ENCODE data around the gene PNP. TPM values are rescaled to one million over a fixed set of nuclear protein-coding genes. Genes with fewer than 3 reads are reported as not detected.

The PNP gene
- total and polyA plus RNA-seq, 8 donors: 11.3 to 125 (median 46.4) TPM

DNA sequence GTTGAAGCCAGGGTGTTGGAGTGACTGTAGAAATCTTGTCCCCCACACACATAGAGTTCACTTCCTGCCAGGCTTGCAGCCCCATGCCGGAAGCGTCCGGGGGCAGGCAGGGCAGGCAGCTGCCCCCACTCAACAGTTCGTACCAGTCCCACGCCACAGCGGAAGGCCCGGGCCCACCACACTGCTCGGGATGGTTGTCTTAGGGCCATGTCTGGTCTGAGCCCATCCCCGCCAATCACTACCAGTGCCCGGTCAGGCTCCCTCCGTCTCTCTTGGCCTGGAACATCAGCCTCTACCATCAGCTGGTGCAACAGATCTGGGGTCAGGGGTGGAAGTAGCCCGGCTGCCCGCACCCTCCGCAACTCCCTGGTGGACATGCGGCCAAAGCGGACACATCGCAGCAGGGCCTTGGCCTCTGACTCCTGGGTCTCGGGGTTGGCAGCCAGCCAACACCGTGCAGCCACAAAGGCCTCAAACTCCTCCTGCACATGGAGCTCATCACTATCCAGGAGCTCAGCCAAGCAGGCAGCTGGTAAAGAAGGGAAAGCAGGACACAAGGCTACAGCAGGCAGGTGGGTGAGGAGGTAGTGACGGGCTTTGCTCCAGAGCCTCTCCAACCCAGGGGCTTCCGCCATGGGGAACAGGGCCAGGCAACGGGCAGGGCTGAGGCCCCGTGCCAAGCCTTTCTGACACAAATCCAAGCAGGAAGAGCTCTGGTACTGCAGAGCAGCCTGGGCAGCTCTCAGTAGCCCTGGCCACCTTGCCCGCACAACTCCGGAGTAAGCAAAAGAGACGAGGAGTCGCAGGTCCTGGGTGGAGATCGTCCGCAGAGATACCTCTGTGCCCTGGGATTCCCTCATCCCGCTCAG is 39.2 kb upstream of the PNP start:
- intact Hi-C loops (cut with DNase I; ENCODE audit: low total_unique reads): no loop called here
- no peak overlapping the region for H3K4me3 ChIP-seq

DNA sequence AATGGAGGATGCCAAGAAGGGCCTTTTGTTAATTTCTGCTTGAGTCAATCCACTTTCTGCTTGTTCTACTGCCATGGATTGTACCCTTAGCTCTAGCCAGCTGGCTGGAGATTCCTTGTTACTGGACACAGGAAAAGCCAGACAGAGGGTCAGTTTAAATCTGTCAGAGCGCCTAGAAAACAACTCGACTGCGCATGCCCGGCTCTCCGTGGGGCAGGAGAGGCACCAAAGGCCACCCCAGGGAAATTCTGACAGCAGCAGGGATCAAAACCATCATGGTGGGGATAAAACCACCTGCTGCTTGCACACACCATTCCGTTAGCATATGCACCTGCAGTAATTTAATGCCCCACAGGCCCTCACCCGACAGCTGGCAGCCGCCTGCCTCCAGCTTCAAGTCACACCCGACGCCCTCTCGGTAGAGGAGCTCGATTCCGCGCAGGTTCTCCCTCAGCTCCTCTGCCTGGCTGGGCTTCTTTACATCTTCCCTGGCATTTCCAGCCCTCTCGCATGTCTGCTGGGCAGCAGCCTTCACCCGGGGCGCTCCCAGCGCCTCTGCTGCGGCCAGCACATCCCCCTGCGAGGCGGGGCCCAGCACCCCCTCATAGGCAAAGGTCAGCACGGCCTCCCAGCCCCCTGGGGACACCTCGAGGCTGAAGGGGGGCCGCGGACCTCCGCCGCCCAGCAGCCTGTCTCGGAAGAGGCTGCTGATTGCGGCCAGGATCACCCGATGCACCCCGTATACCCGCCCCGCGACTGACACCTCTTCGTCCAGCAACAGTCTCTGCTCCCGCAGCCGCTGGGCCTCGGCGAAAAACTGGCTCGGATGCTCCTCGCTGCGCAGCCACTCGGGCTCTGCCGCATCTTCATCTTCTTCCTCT is 34.3 kb upstream of the PNP start:
- TF ChIP-seq, protein P1, sequence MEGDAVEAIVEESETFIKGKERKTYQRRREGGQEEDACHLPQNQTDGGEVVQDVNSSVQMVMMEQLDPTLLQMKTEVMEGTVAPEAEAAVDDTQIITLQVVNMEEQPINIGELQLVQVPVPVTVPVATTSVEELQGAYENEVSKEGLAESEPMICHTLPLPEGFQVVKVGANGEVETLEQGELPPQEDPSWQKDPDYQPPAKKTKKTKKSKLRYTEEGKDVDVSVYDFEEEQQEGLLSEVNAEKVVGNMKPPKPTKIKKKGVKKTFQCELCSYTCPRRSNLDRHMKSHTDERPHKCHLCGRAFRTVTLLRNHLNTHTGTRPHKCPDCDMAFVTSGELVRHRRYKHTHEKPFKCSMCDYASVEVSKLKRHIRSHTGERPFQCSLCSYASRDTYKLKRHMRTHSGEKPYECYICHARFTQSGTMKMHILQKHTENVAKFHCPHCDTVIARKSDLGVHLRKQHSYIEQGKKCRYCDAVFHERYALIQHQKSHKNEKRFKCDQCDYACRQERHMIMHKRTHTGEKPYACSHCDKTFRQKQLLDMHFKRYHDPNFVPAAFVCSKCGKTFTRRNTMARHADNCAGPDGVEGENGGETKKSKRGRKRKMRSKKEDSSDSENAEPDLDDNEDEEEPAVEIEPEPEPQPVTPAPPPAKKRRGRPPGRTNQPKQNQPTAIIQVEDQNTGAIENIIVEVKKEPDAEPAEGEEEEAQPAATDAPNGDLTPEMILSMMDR (IDR thresholded peaks at IDR 0.05): no peak
- peak in 1 of 3 donors; percentile 14 for TF ChIP-seq POLR2AphosphoS5 (IDR thresholded peaks at IDR 0.05)
- 29 to 46% (median 44%) methylated on average over 15 to 44 of the region's 44 CpGs for WGBS, 5 donors
- H3K4me1 ChIP-seq: peaks cover 4 to 25% (median 11%) of the 10 kb centered on the region in 4 donors
- H3K27me3 ChIP-seq: peaks cover 0 to 22% (median 0%) of the 10 kb centered on the region in 3 donors
- no peak for DNase-seq
- H3K27ac ChIP-seq: peak overlapping the region in 4 of 5 donors; percentile 1 to 76 (median 46)
- H3K9me3 ChIP-seq: no peaks in the 10 kb centered on the region
- intact Hi-C loops (cut with DNase I; ENCODE audit: low total_unique reads): no loop called here
- H3K4me3 ChIP-seq: peak overlapping the region; percentile 22 to 31 (median 25)
- no peaks in the 10 kb centered on the region for H3K36me3 ChIP-seq

More for the DNA sequence above, 39.2 kb upstream of the PNP start:
- Histone ChIP-seq H3K27me3 (peaks cover 0 to 2% (median 0%) of the 10 kb centered on the region in 3 donors), H3K9me3 (no peaks in the 10 kb centered on the region), H3K4me1 (peaks cover 1 to 40% (median 16%) of the 10 kb centered on the region in 4 donors), H3K27ac (peak overlapping the region in 2 of 5 donors; percentile 28 to 50), H3K36me3 (no peaks in the 10 kb centered on the region)
- WGBS, 5 donors: 35 to 72% (median 53%) methylated on average over 14 to 30 of the region's 30 CpGs
- DNase-seq: peak in 1 of 2 donors; percentile 87
- TF ChIP-seq, protein P1 (IDR thresholded peaks at IDR 0.05): no peak
- peak in 1 of 3 donors; percentile 9 for TF ChIP-seq POLR2AphosphoS5 (IDR thresholded peaks at IDR 0.05)
- TF ChIP-seq EP300 (IDR thresholded peaks at IDR 0.05): no peak
- TF ChIP-seq POLR2A (IDR thresholded peaks at IDR 0.05): no peak

DNA sequence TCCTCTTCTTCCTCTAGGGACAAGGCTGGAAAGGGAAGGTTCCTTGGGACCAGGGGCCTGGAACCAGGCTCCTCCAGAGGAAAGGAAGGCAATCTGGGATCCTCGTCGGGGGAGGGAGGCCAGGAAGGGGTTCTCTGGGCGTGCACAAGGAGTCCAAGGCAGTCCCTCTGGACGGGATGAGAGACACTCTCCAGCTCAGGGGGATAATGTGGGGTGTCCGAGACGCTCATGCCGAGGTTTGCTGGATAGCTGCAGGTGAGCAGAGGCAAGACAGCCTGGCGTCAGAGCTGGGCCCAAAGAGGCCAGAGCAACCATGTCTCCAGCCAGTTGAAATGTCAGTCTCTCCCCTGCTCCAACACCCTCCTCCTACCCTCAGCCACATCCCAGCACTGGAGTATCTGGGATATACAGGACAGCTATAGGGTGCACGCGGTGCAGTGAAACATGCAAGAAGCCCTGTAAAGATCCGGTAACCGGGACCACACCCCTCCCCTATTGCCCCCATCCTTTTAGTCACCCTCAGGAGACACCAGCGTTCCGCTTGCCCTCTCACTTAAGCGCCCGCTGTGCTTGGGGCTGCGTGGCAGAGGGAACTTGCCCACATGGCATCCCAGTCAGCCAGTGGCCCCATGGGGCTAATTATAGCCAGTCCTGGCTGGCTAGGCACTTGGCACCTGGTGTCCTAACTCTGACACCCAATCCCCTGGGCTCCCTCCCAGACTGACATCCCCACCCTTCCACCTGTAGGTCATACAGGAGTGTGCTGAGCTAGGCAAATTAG is 33.4 kb upstream of the PNP start, which contains the start of gene KLHL33:
Gene KLHL33, minus strand, starts transcription at position 585 of the 781 bp plus-strand sequence. Its CDS starts 355 bp downstream, at position 230.
- Histone ChIP-seq H3K27me3 (peaks cover 0 to 22% (median 0%) of the 10 kb centered on the region in 3 donors), H3K27ac (peak within 1 kb of the TSS in 4 of 5 donors; percentile 1 to 76 (median 46)), H3K36me3 (no peaks in the 10 kb centered on the region), H3K9me3 (no peaks in the 10 kb centered on the region), H3K4me1 (peaks cover 1 to 17% (median 6%) of the 10 kb centered on the region in 4 donors), H3K4me3 (peak within 1 kb of the TSS; percentile 22 to 31 (median 25))
- intact Hi-C loops (cut with DNase I; ENCODE audit: low total_unique reads): no loop called here
- DNase-seq: no peak
- 81 to 85% (median 81%) methylated on average over 17 of the region's 17 CpGs for whole genome bisulfite sequencing, 5 donors
- TF ChIP-seq EP300 (IDR thresholded peaks at IDR 0.05): no peak
- TF ChIP-seq POLR2A (IDR thresholded peaks at IDR 0.05): no peak
- TF ChIP-seq POLR2AphosphoS5 (IDR thresholded peaks at IDR 0.05): no peak
- TF ChIP-seq, protein P1 (IDR thresholded peaks at IDR 0.05): no peak

Measured in stomach (tissue), 9 donors.